ENCODE measurements around the gene SLC9C2.

SLC9C2 gene

GRCh38 chr1:173459885-173460284 lies 143.0 kb downstream of the SLC9C2 start:
- in situ Hi-C loops (cut with HindIII; ENCODE audit: low sequenced_read_pairs) = no loop called here
- TF ChIP-seq CTCF (IDR thresholded peaks at IDR 0.05; ENCODE audit: low read depth, low read length, missing control alignments) = no peak
- H3K4me3 ChIP-seq (ENCODE audit: low read depth, low read length) = no peak overlapping the region
- no peak for DNase-seq (ENCODE audit: low read depth)

- no peak overlapping the region for H3K4me3 ChIP-seq (ENCODE audit: low read depth, low read length)
- TF ChIP-seq CTCF (IDR thresholded peaks at IDR 0.05; ENCODE audit: low read depth, low read length, missing control alignments) = no peak
- no peak for DNase-seq (ENCODE audit: low read depth)
- in situ Hi-C loops (cut with HindIII; ENCODE audit: low sequenced_read_pairs) = no loop called here
Observed at GRCh38 chr1:173454966-173455524, 147.8 kb downstream of the SLC9C2 start.

GRCh38 chr1:173453982-173454381 lies 148.9 kb downstream of the SLC9C2 start:
- in situ Hi-C loops (cut with HindIII; ENCODE audit: low sequenced_read_pairs) = no loop called here
- no peak for TF ChIP-seq CTCF (IDR thresholded peaks at IDR 0.05; ENCODE audit: low read depth, low read length, missing control alignments)
- DNase-seq (ENCODE audit: low read depth) = no peak

GRCh38 chr1:173451981-173452380 lies 150.9 kb downstream of the SLC9C2 start:
- DNase-seq (ENCODE audit: low read depth) = no peak
- no peak overlapping the region for H3K4me3 ChIP-seq (ENCODE audit: low read depth, low read length)
- in situ Hi-C loops (cut with HindIII; ENCODE audit: low sequenced_read_pairs) = no loop called here
- TF ChIP-seq CTCF (IDR thresholded peaks at IDR 0.05; ENCODE audit: low read depth, low read length, missing control alignments) = no peak

More at GRCh38 chr1:173453982-173454381, 148.9 kb downstream of the SLC9C2 start:
- H3K4me3 ChIP-seq (ENCODE audit: low read depth, low read length) = no peak overlapping the region

All from astrocyte of the cerebellum (primary cell).